NT2/D1 (cell line): ENCODE results near the gene PTPRN2.

Experiments
- DNase-seq: peaks from one replicate; pipeline ENCODE4 v3.0.0-alpha.2; 2011; ENCODE audit warnings: low read depth, low spot score
- H3K27me3 ChIP-seq: 2 replicates; pipeline ENCODE4 v1.6.0; 2011; ENCODE audit warnings: mild to moderate bottlenecking; ENCODE audit not compliant: insufficient read length, insufficient read depth
- H3K36me3 ChIP-seq: 2 replicates; pipeline ENCODE4 v1.6.1; 2011; ENCODE audit warnings: mild to moderate bottlenecking, low read length, mixed read lengths; ENCODE audit not compliant: insufficient read depth, insufficient read length
- H3K4me1 ChIP-seq: 2 replicates; pipeline ENCODE4 v1.5.1; 2011; ENCODE audit not compliant: insufficient read depth, insufficient read length
- H3K4me3 ChIP-seq: 2 replicates; pipeline ENCODE4 v1.5.1; 2011; ENCODE audit warnings: low read depth; ENCODE audit not compliant: insufficient read length
- H3K9ac ChIP-seq: 2 replicates; pipeline ENCODE4 v1.6.0; 2011; ENCODE audit warnings: low read depth; ENCODE audit not compliant: insufficient read length
- H3K9me3 ChIP-seq: 2 replicates; pipeline ENCODE4 v1.5.1; 2011; ENCODE audit warnings: mild to moderate bottlenecking, low read length; ENCODE audit not compliant: insufficient read depth
- SUZ12 ChIP-seq: IDR thresholded peaks from 2 replicates; pipeline ENCODE4 v1.6.1; 2011; ENCODE audit not compliant: insufficient read length, insufficient read depth; ENCODE audit errors: extremely low read depth
- YY1 ChIP-seq: IDR thresholded peaks from 2 replicates; pipeline ENCODE4 v1.6.1; 2011; ENCODE audit not compliant: insufficient read length, insufficient read depth
- ZNF274 ChIP-seq: IDR thresholded peaks from 2 replicates; pipeline ENCODE4 v1.6.1; 2011; ENCODE audit warnings: mild to moderate bottlenecking, low read depth, low read length

PTPRN2 gene

DNA sequence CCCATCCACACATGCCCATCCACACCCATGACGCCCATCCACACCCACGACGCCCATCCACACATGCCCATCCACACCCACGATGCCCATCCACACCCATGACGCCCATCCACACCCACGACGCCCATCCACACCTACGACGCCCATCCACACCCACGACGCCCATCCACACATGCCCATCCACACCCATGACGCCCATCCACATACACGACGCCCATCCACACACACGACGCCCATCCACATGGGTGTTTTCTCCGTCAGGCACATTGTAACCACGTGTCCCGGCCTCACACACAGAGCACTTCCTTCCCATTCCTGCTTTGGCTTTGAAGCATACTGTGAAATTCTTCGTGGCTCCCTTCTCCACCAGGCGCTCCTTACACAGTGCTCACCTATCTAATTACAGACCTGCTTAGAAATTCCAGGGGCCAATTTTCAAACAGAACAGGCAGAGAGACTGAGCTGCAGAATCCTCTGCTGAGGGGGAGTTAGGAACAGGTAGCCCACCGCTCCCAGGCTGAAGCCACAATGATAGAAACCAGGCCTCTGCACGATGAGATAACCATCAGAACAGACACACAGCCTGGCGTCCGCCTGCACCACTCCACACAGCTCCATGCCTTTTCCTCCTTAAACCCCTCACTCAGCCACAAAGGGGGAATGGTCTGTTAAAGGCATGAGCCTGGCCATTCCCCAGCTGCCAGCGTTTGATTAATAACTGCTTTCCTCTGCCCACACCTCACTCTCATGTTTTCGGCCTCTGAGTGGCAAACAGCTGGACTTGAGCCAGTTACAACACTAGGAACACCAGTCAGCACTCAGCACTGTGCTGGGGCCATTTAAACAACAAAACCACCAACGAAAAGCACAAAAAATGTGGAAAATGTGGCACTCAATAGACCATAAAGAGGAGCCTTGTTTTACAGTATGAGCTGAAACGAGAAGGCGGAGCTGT is 501.6 kb downstream of the PTPRN2 start:
- H3K4me3 ChIP-seq, result no peak overlapping the region
- H3K4me1 ChIP-seq, result no peaks in the 10 kb centered on the region
- TF ChIP-seq ZNF274 (no peak), SUZ12 (no peak), YY1 (no peak)
- no peak for DNase-seq
- H3K9me3 ChIP-seq, result no peaks in the 10 kb centered on the region
- H3K27me3 ChIP-seq, result no peaks in the 10 kb centered on the region
- no peak overlapping the region for H3K9ac ChIP-seq
- H3K36me3 ChIP-seq, result no peaks in the 10 kb centered on the region

DNA sequence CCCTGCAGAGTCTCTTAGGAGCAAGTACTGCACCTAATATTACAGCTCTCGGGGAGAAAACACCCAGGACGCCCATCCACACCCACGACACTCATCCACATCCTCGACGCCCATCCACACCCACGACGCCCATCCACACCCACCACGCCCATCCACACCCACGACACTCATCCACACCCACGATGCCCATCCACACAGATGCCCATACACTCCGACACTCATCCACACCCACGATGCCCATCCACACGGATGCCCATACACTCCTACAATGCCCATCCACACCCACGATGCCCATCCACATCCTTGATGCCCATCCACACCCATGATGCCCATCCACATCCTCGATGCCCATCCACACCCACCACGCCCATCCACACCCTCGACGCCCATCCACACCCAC is 503.1 kb downstream of the PTPRN2 start:
- no peak for TF ChIP-seq SUZ12
- no peak for TF ChIP-seq ZNF274
- TF ChIP-seq YY1, result no peak
- Histone ChIP-seq H3K27me3 (no peaks in the 10 kb centered on the region), H3K9ac (no peak overlapping the region), H3K4me1 (no peaks in the 10 kb centered on the region), H3K9me3 (no peaks in the 10 kb centered on the region), H3K36me3 (no peaks in the 10 kb centered on the region), H3K4me3 (no peak overlapping the region)
- no peak for DNase-seq

DNA sequence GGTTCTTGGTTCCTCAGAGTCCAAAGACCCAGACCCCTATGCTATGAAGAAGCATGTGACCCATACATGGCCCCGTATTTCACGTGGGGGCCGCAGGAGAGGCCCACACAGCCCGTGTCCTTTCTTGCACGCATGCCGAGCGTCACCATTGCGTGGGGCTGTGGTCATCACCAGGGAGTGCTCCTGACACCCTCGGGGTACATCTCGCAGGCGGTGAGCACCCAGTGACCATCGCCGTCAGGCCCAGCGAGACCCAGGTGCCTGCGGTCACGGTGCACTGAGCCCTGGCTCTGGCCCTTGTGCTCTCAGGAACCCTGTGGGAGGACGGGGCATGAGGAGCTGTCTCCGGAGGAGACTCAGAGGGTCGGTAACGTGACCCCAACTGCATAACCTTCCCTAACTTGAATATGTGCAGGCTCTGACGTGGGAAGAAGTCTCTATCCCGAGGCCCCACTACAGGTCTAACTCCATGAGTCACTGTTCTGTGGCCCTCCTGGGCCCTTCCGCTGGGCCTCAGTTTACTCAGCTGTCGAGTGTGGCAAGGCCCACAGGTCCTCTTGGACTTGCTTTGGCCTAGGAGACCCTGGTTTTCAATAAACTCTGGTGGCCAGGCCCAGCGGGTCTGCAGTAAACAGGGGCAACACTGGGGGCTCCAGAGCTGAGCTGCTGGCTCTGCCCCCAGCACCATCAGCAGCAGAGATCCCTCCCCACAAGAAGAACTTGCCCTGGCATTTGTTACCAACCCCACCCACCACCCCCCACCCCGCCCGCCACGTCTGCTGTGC is 503.9 kb downstream of the PTPRN2 start:
- no peaks in the 10 kb centered on the region for H3K36me3 ChIP-seq
- no peaks in the 10 kb centered on the region for H3K4me1 ChIP-seq
- no peak overlapping the region for H3K4me3 ChIP-seq
- H3K27me3 ChIP-seq, result no peaks in the 10 kb centered on the region
- TF ChIP-seq SUZ12 (no peak), ZNF274 (no peak), YY1 (no peak)
- DNase-seq, result no peak
- no peaks in the 10 kb centered on the region for H3K9me3 ChIP-seq
- no peak overlapping the region for H3K9ac ChIP-seq

DNA sequence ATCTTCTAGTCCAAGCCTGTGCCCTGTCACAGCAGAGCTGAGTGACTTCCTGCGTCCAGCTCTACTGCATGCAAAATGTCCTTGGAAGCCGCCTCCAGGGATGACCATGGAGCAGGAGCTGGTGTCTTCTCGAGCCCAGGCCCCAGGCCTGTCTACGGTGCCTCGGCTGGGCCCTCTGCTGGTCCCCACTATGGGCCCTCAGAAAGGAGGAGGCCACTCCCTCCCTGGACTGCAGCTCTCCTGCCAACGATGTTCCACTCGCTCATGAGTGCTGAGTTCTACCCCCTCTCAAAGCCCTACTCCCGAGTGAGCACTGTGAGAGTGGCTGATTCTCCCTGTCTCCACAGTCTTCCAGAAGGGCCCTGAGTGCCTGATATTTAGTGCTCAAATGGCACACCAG is 504.9 kb downstream of the PTPRN2 start:
- TF ChIP-seq ZNF274, result no peak
- no peaks in the 10 kb centered on the region for H3K27me3 ChIP-seq
- no peaks in the 10 kb centered on the region for H3K36me3 ChIP-seq
- H3K9me3 ChIP-seq, result no peaks in the 10 kb centered on the region
- no peak overlapping the region for H3K4me3 ChIP-seq
- no peaks in the 10 kb centered on the region for H3K4me1 ChIP-seq
- H3K9ac ChIP-seq, result no peak overlapping the region
- DNase-seq, result no peak

DNA sequence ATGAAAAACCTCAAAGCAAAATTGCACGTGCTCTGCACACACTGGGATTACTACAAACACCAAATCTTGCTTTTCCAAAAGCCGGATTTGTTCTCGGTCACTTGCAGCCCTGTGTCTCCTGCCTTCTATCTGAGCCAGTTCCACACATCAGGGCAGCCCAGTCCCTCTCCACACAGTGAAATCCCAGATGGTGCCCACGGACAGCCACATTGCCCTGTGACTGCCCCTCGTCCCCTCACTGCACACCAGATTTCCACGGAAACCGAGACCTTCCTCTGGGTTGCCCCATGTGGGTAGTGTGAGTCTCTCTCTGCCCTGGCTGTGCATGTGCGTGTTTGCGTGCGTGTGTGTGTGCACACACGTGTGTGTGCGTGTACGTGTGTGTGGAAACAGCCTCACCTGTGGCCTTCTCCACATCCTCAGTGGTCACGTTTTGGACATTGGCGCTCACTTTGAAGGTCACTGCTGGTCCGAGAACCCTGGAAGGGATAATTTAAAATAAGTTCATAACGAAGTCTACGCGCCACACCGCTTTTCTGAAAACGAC is 506.7 kb downstream of the PTPRN2 start:
- Histone ChIP-seq H3K36me3 (no peaks in the 10 kb centered on the region), H3K9me3 (no peaks in the 10 kb centered on the region), H3K4me3 (no peak overlapping the region), H3K9ac (no peak overlapping the region), H3K4me1 (no peaks in the 10 kb centered on the region), H3K27me3 (no peaks in the 10 kb centered on the region)
- DNase-seq, result no peak
- no peak for TF ChIP-seq YY1
- TF ChIP-seq ZNF274, result no peak
- no peak for TF ChIP-seq SUZ12

DNA sequence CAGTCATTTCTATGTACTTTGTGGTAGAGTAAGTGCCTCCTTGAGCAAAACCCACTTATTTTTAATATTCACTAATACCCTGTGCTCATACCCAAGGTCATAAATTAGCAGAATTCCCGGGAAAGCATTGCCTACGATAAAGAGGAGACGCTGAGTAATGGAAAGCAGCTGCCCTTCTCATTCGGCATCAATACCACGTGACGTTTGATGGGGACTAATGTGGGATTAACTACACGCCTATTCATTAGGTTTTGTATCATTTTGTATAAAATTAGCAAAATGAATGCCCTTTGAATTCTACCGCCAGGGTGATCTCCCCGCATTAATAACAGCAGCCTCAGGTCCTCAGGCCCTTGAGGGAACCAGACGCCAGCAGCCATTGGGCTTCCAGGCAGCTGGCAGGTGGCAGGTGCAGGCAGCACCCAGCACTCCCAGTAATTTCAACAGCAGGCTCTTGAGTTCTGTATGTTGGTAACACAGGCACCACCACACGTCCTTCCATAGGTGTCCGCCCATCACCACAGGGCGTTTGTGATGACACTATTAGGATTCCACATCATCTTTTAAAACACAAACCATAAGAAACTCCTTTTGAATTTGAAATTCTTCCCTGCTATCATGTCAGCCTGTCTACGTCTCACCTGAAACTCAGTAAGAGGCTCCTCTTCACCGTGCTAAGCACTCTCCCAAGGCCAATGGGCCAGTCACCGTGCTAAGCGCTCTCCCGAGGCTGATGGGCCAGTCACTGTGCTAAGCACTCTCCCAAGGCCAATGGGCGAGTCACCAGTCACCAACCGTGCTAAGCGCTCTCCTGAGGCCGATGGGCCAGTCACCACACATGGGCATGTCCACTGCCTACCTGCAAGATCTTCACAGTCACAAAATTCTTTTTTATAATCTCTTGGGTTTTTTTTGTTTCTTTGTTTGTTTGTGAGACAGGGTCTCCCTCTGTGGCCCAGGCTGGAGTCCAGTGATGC is 509.4 kb downstream of the PTPRN2 start:
- no peak overlapping the region for H3K4me3 ChIP-seq
- no peak for DNase-seq
- no peak overlapping the region for H3K9ac ChIP-seq
- no peaks in the 10 kb centered on the region for H3K9me3 ChIP-seq
- peaks cover 2% of the 10 kb centered on the region for H3K4me1 ChIP-seq
- no peak for TF ChIP-seq ZNF274
- no peak for TF ChIP-seq SUZ12
- TF ChIP-seq YY1, result no peak
- no peaks in the 10 kb centered on the region for H3K36me3 ChIP-seq
- no peaks in the 10 kb centered on the region for H3K27me3 ChIP-seq
